ENCODE measurements around the gene YWHAE.

DNA sequence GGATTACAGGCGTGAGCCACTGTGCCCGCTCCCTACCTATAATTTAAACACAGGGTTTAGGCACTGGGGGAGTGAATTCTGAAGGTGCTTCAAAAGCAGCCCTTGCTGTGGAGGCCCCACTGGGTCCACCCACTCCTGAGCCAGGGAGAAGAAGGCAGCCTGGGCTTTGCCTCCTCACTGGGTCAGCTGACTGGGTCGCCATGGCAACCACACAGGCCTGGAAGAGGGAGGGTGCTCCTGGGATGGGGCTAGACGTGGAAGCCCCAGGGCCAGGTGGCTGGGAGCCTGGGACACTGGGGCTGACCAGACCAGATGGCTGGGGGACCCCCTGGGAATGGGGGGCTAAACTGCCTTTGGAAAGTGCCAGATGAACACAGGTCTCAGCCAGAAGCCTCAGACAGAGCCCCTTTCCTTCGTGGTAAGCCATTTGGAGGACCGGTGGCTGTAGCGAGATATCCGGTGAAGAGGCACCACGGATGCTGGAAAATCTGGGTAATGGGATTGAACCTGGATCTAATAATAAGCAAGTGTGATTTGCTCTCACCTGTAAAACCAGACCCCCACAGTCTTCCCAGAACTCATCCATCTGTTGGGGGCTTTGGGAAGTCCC lies 87.7 kb downstream of the YWHAE start:
- TF ChIP-seq, protein P1, sequence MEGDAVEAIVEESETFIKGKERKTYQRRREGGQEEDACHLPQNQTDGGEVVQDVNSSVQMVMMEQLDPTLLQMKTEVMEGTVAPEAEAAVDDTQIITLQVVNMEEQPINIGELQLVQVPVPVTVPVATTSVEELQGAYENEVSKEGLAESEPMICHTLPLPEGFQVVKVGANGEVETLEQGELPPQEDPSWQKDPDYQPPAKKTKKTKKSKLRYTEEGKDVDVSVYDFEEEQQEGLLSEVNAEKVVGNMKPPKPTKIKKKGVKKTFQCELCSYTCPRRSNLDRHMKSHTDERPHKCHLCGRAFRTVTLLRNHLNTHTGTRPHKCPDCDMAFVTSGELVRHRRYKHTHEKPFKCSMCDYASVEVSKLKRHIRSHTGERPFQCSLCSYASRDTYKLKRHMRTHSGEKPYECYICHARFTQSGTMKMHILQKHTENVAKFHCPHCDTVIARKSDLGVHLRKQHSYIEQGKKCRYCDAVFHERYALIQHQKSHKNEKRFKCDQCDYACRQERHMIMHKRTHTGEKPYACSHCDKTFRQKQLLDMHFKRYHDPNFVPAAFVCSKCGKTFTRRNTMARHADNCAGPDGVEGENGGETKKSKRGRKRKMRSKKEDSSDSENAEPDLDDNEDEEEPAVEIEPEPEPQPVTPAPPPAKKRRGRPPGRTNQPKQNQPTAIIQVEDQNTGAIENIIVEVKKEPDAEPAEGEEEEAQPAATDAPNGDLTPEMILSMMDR (IDR thresholded peaks at IDR 0.05): no peak
- no peak for TF ChIP-seq EP300 (IDR thresholded peaks at IDR 0.05)
- TF ChIP-seq POLR2A (IDR thresholded peaks at IDR 0.05): no peak
